HG03108 (cell line): ENCODE results near the gene ATF7.
"Not testable (repeated sequence)": the region's sequence is repeated elsewhere in the genome, so short reads cannot be mapped to it uniquely, and the experiment has no call there.

Experiments used
- ATAC-seq: cut with Tn5 transposase; IDR thresholded peaks from one replicate; pipeline ENCODE4 v1.9.1; 2021; ENCODE audit warnings: moderate library complexity; ENCODE audit not compliant: unreplicated experiment

ATF7 gene

GRCh38 chr12:53485955-53486735 lies 140.0 kb downstream of the ATF7 start:
- ATAC-seq: no peak

GRCh38 chr12:53484686-53485575 lies 141.3 kb downstream of the ATF7 start:
- no peak for ATAC-seq

GRCh38 chr12:53483979-53484377 lies 142.2 kb downstream of the ATF7 start:
- no peak for ATAC-seq

GRCh38 chr12:53483225-53483978 lies 142.8 kb downstream of the ATF7 start:
- no peak for ATAC-seq

GRCh38 chr12:53482626-53483168 lies 143.5 kb downstream of the ATF7 start:
- no peak for ATAC-seq

GRCh38 chr12:53481939-53482586 lies 144.1 kb downstream of the ATF7 start:
- ATAC-seq: no peak

GRCh38 chr12:53481458-53481857 lies 144.7 kb downstream of the ATF7 start:
- ATAC-seq: not testable (repeated sequence)

- ATAC-seq: no peak
Measured at GRCh38 chr12:53480491-53481442, 145.4 kb downstream of the ATF7 start.

- ATAC-seq: no peak
Measured at GRCh38 chr12:53479331-53479730, 146.9 kb downstream of the ATF7 start.

GRCh38 chr12:53478865-53479264 lies 147.3 kb downstream of the ATF7 start:
- ATAC-seq: no peak

- ATAC-seq: no peak
Measured at GRCh38 chr12:53476769-53477209, 149.4 kb downstream of the ATF7 start.

GRCh38 chr12:53474819-53475218 lies 151.4 kb downstream of the ATF7 start:
- ATAC-seq: no peak

- ATAC-seq: no peak
Measured at GRCh38 chr12:53474077-53474476, 152.1 kb downstream of the ATF7 start.

- no peak for ATAC-seq
Measured at GRCh38 chr12:53472056-53472582, 154.1 kb downstream of the ATF7 start.

- no peak for ATAC-seq
Measured at GRCh38 chr12:53468282-53468681, 157.9 kb downstream of the ATF7 start.

GRCh38 chr12:53467880-53468279 lies 158.3 kb downstream of the ATF7 start:
- ATAC-seq: no peak

- no peak for ATAC-seq
Measured at GRCh38 chr12:53467082-53467481, 159.1 kb downstream of the ATF7 start.

- ATAC-seq: no peak
Measured at GRCh38 chr12:53466640-53467039, 159.5 kb downstream of the ATF7 start.

- ATAC-seq: no peak
Measured at GRCh38 chr12:53465679-53466078, 160.5 kb downstream of the ATF7 start.
